Neural cell (in vitro differentiated cells): ENCODE results near the gene RAI2.

ENCODE experiments used
- CTCF ChIP-seq: fragments of 450-650 bp; IDR thresholded peaks from 2 replicates; pipeline ENCODE4 v1.5.1; 2014; ENCODE audit warnings: antibody characterized with exemption, mild to moderate bottlenecking, moderate library complexity; ENCODE audit not compliant: poor library complexity, severe bottlenecking
- EP300 ChIP-seq: fragments of 450-650 bp; conservative IDR thresholded peaks from 2 replicates; pipeline ENCODE4 v1.6.1; 2014; ENCODE audit warnings: antibody characterized with exemption, mild to moderate bottlenecking, moderate library complexity; ENCODE audit not compliant: poor library complexity, severe bottlenecking
- EZH2 ChIP-seq: fragments of 200-600, 300-800 bp; shearing (Covaris generic), sonication (generic); IDR thresholded peaks from 2 replicates; pipeline ENCODE4 v1.6.1; 2014; ENCODE audit warnings: antibody characterized with exemption, low read length, borderline replicate concordance, mild to moderate bottlenecking; ENCODE audit not compliant: insufficient read depth, poor library complexity, severe bottlenecking
- MXI1 ChIP-seq: fragments of 450-650 bp; conservative IDR thresholded peaks from 2 replicates; pipeline ENCODE4 v1.6.1; 2014; ENCODE audit warnings: antibody characterized with exemption, mild to moderate bottlenecking; ENCODE audit not compliant: poor library complexity, severe bottlenecking
- POLR2AphosphoS5 ChIP-seq: IDR thresholded peaks from 2 replicates; pipeline ENCODE4 v1.6.1; 2012
- RAD21 ChIP-seq: fragments of 450-650 bp; conservative IDR thresholded peaks from 2 replicates; pipeline ENCODE4 v1.6.1; 2014; ENCODE audit warnings: antibody characterized with exemption, mild to moderate bottlenecking, moderate library complexity
- REST ChIP-seq: IDR thresholded peaks from 2 replicates; pipeline ENCODE4 v1.6.1; 2012; ENCODE audit warnings: borderline replicate concordance

GRCh38 chrX:17801431-17801830 is 59.7 kb downstream of the RAI2 start:
- TF ChIP-seq CTCF (no peak), POLR2AphosphoS5 (no peak), RAD21 (no peak), REST (no peak), EP300 (no peak), EZH2 (no peak), MXI1 (no peak)
